ENCODE measurements around the gene CDK11B.
"Not testable (repeated sequence)": the region's sequence is repeated elsewhere in the genome, so short reads cannot be mapped to it uniquely, and the experiment has no call there.

Gene CDK11B

DNA sequence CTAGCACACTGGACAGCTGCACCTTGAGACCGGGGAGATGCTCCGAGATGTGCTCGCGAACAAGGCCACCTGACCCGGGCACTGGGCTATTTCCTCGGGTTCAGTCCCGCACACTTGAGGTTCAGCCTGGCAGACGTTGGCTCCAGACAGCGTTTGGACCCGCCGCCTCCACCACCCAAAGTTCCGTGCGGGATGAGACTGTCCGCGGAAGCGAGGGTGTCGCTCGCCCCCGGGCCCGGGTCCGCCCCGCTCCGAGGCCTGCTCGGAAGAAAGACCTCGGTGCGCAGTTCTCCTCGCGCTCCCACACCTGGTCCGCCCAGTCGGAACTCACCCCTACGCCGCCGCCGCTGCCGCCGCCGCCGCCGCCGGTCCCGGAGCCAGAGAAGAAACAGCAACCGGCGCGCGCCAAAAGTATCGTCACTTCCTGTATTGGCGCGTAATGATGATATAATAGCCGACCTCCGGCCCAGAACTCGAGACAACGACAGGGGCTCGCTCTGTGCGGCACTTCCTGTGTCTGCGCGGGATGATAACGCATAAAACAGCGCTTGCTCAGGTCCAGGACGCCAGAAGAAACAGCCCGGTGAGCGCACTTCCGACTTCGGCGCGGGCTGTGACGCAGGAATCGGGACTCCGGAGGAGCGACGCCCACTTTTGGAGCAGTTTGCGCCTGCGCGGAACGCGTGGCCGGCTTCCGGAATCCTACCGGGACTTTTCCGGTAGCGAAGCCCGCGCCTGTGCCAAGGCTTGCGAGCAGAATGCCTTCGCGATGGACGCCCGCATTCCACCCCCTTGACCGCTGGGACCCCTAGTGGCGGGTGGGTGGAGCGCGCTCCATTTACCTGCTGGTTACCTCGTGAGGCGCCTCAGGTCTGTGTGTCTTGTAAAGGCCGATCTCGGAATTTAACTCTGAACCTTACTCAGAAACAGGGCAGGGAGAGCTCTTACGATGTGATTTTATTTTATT, at the start of gene CDK11B:
CDK11B (minus strand) TSS at position 422 of the 967 bp plus-strand sequence. CDS start 1,519 bp downstream, outside the sequence.
- DNase-seq, result peak; percentile 86

DNA sequence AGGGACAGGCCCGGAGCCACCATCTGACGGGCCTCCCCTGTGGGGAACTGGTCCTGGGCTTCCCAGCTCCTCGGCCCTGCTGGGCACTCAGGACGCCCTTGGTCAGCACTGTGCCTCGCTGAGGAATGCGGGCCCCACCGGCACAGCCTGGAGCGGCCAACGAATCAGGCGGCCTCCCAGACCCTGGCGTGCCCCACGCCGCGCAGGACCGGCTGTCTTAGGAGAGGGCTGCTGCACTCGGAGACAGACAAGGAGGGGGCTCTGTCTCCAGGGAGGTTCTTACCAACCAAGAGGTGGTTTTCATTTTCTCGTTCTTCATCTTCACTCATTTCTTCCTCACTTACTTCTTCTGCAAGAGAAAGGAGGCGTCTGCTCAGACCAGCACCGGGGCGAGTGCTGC, 49.1 kb upstream of the CDK11B start:
- not testable (repeated sequence) for DNase-seq

DNA sequence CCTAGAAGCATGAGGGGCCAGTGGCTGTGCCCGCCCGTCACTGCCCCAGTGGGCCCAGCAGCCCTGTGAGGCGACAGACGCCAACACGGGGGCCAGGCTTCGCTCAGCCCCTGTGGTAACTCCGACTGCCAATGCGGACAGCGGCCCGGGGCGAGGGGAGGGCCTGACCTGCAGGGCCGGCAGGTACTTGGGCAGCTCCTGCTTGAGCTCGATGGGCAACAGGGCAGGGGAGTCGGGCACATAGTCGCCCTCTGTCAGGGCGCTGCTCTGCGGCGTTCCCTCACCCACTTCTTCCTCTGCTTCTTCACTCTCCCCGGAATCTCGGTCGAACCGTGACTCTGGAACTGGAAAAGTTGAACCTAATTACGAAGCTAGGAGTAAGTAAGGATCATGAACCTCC, 48.4 kb upstream of the CDK11B start:
- DNase-seq, result not testable (repeated sequence)

DNA sequence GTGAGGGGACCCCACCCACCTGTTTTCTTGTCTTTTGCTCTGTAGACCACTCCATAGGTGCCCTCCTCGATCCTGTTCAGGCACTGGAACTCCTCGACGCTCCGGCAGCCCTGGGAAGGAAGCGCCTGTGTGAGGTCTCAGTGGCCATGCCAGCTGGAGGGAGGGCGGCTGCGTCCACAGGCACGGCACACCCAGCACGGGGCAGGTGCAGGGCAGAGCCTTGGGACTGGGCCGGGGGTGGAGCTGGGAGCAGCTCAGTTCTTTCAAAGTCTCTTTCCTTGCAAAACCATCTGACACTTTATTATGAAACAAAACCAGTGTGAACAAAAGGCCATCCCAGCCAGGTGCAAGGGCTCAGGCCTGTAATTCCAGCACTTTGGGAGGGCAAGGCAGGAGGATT, 46.8 kb upstream of the CDK11B start:
- not testable (repeated sequence) for DNase-seq

GRCh38 chr1:1704284-1704957, 45.6 kb upstream of the CDK11B start:
- not testable (repeated sequence) for DNase-seq

GRCh38 chr1:1703796-1704195, 45.0 kb upstream of the CDK11B start:
- DNase-seq, result no peak

DNA sequence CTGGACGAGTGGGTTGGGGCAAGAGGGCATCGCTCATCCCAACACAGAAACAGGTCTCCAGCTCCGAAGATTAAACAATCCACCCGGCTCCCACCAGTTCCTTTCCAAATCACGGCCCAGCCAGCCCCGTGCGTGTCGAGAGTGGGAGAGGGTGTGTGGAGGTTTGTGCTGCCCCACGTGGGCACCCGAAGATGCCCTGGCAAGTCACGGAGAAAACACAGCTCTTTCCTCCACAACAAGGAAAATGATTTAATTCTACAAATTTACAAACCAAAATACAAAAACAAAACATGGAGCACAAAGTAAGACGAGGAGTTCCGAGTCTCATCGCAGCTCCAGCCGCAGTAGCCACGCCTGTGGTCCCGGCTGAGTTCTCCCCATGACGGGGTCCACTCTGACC, 43.7 kb upstream of the CDK11B start:
- not testable (repeated sequence) for DNase-seq

- DNase-seq, result not testable (repeated sequence)
Observed at GRCh38 chr1:1700557-1700956, 41.8 kb upstream of the CDK11B start.

- DNase-seq, result not testable (repeated sequence)
Observed at GRCh38 chr1:1700067-1700466, 41.3 kb upstream of the CDK11B start.

DNA sequence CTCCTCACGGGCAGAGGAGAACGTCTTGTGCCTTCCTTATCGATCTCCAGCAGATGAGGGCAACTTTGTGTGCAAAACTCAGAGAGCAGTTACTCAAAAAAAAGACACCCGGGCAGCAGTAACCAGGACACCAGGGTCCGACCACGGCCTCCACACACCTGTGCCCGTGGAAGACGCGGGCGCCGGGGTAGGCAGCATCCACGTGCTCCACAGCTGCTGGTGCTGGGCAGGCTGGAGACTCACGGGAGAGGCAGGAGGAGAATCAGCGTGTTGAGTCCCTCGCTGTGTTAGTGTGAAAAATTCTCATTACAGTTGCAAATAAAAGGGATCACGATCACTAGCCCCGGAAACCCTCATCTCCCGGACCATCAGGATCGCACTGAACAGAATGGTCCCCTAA, 40.3 kb upstream of the CDK11B start:
- not testable (repeated sequence) for DNase-seq

- DNase-seq, result not testable (repeated sequence)
Observed at GRCh38 chr1:1697358-1698183, 38.8 kb upstream of the CDK11B start.

DNA sequence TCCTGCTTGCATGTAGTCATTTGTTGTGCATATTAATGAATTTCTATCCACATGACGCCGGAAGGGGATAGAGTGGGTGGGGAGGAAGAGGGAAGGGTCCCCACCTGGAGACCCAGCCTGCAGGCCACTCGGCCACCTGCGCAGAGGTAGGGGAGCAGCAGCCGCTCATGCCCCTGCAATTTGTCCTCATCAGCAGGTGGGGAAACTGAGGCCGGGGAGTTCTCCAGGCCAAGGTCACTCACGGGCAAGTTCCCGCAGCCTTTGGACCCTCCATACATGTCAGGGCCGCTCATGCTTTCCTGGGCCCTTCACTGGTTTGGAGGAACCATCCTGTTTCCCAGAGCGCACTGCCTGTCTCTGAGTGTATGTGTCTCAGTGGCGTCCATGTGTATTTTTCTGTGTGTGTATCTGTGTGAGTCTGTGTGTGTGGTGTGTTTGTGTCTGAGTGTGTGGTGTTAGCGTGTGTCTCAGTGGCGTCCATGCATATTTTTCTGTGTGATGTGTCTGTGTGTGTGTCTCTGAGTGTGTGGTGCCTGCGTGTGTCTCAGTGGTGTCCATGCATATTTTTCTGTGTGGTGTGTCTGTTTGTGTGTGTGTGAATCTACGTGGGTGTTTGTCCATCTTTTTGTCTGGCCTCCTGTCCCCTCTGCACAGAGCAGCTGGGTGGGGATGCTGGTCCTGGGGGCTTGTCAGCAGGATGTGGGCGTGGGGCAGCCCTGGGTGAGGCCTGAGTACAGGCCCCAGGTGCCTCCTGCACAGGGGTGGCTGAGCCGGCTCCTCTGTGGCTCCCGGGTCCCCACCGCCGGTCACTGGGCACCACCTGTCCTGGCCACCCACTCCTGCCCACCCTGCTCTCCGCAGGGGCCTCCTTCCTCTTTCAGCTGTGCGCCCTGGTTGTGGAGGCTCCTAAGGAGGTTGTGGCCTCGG, 37.9 kb upstream of the CDK11B start:
- not testable (repeated sequence) for DNase-seq

DNA sequence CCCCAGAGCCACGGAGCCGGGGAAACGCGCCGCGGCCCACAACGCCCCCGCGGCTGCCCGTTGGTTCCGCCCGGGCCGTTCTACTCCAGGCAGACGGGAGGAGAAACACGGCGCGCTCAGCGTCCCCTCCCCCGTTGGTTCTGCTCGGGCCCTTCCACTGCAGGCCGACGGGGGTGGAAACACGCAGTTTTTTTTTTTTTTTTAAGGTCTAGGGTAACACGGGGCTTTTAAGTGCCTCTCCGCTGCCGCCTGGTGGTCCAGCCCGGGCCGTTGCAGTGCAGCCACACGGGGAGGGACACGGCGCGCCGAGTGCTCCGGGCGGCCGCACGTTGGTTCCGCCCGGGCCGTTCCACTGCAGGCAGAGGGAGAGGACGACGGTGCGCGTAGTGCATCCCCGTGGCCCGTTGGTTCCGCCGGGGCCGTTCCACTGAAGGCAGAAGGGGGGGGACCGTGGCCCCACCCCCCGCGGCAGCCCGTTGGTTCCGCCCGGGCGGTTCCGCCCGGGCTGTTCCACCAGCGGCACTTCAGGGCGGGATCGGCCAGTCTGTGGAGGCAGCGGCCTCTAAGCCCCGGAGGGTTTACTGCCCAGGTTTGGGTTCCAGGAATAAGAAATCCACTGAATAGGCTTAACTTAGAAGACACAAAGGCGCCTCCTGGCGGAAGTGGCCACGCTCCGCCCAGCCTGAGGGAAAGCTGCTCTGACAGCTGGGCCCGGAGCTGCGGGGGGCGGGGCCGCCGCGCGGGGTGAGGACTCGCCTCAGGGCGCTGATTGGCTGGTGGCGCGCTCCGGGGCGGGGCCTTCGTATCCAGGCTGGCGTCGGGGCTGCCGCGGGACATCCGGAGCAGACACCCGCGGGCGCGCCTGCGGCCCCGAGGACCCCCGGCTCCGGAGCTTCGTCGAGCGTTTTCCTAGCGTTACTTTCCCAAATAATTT, 34.2 kb upstream of the CDK11B start, which contains the start of gene SLC35E2B:
SLC35E2B (minus strand) TSS at position 82 of the 934 bp plus-strand sequence. CDS start 16,096 bp downstream, outside the sequence.
- DNase-seq, result peak; percentile 67

GRCh38 chr1:1692324-1692713, 33.5 kb upstream of the CDK11B start:
- peak; percentile 44 for DNase-seq

DNA sequence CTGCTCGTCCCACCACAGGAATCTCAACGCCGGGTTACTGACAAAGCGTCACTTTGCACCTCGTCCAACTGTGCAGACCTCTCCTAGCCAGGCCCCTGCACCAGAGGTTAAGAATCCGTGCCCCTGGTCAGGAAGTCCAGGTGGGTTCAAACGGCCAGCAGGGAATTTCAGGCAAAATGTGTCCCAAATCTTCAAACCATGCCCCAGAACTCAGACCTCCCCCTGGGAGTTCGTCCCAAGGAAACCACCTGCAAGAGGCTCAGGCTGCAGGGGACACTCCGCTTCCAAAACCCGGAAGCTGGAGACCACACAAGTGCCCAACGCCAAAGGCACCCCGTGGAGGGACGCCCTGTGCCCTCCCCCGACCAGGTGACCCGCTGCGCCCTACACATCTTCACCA, 32.6 kb upstream of the CDK11B start:
- not testable (repeated sequence) for DNase-seq

GRCh38 chr1:1689526-1689925, 30.7 kb upstream of the CDK11B start:
- DNase-seq, result not testable (repeated sequence)

DNA sequence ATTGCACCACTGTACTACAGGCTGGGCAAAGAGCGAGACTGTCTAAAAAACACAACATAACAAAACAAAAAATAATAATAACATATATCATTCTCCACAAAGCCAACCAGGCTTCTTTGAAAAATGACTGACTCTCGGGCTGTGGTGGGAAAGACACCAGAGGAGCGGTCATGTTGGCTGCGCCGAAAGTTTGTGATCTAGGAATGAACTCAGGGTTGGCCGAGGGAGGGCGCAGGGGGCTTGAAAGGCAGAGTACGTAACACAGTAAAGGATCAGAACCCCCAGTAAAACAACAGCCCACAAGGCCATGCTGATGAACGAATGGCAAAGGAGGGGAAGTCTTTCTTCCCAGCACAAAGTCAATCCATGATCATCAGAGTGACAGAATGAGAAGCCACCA, 29.0 kb upstream of the CDK11B start:
- no peak for DNase-seq

DNA sequence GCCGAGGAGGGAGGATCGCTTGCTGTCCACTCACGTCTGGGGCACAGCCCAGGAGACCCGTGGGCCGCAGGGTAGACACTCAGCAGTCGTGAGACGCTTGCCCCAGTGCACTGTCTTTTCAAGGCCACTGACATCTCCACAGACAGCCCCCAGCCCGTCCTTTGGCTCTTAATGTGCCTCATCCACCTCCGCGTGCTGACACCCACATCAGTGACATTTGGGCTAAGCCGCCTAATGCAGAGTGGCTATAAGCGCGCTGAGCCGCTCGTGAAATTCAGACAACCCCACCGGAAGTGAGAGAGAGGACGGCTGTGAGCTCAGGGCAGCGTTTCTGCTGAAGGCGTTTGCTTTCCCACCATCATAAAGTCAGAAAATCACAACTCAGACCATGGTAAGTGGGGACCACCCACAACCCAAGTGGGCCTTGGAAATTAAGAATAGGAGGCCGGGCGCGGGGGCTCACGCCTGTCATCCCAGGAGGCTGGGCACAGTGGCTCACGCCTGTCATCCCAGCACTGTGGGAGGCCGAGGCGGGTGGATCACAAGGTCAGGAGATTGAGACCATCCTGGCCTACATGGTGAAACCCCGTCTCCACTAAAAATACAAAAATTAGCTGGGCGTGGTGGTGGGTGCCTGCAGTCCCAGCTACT, 25.4 kb upstream of the CDK11B start:
- no peak for DNase-seq

GRCh38 chr1:1683104-1683905, 24.5 kb upstream of the CDK11B start:
- DNase-seq, result no peak

Data from kidney glomerular epithelial cell (primary cell).